Naive B cell (primary cell): ENCODE data around the gene EYA4. TPM values are rescaled to one million over a fixed set of nuclear protein-coding genes. Genes with fewer than 3 reads are reported as not detected.

Experiments used
- ATAC-seq, 2 donors: fragments of 150-1000 bp; cut with Tn5 transposase; 2 replicates each; pipeline ENCODE4 v1.10.0; 2021; ENCODE audit warnings: low read depth in 2 of 2, mild to moderate bottlenecking in 2 of 2, moderate library complexity in 2 of 2
- DNase-seq: peaks from one replicate; pipeline ENCODE4 v3.0.0; 2022
- H3K27ac Mint-ChIP-seq, 6 donors: one replicate each; pipeline ENCODE4 v1.8.0; 2020 to 2022; ENCODE audit warnings: mild to moderate bottlenecking in 6 of 6, mixed read lengths in 6 of 6, moderate library complexity in 5 of 6, inconsistent platforms in 2 of 6
- H3K27me3 Mint-ChIP-seq, 3 donors: one replicate each; pipeline ENCODE4 v1.8.0; 2021 to 2022; ENCODE audit warnings: mixed read lengths in 3 of 3, mild to moderate bottlenecking in 1 of 3
- H3K36me3 Mint-ChIP-seq, 2 donors: one replicate each; pipeline ENCODE4 v1.8.0; 2020 to 2022; ENCODE audit warnings: mixed read lengths in 2 of 2, inconsistent platforms in 1 of 2, mild to moderate bottlenecking in 1 of 2
- H3K4me1 Mint-ChIP-seq, 3 donors: one replicate each; pipeline ENCODE4 v1.8.0; 2020 to 2022; ENCODE audit warnings: mixed read lengths in 3 of 3, inconsistent platforms in 1 of 3, mild to moderate bottlenecking in 1 of 3, moderate library complexity in 1 of 3
- H3K4me3 Mint-ChIP-seq, 8 donors: one replicate each; pipeline ENCODE4 v1.8.0; 2020 to 2022; ENCODE audit warnings: mild to moderate bottlenecking in 8 of 8, mixed read lengths in 8 of 8, moderate library complexity in 8 of 8, inconsistent platforms in 2 of 8
- H3K9me3 Mint-ChIP-seq, 7 donors: one replicate each; pipeline ENCODE4 v1.8.0; 2020 to 2022; ENCODE audit warnings: mixed read lengths in 7 of 7, mild to moderate bottlenecking in 5 of 7, inconsistent platforms in 2 of 7, moderate library complexity in 1 of 7
- polyA plus RNA-seq, 6 donors: library from polyadenylated mRNA; unstranded; fragments of 300-500 nt; fragmentation: Illumina TruSeq; gene quantifications; one replicate each; pipeline ENCODE4 v1.2.3, GENCODE V29; 2021; ENCODE audit warnings: low read depth in 6 of 6

The EYA4 gene, protein sequence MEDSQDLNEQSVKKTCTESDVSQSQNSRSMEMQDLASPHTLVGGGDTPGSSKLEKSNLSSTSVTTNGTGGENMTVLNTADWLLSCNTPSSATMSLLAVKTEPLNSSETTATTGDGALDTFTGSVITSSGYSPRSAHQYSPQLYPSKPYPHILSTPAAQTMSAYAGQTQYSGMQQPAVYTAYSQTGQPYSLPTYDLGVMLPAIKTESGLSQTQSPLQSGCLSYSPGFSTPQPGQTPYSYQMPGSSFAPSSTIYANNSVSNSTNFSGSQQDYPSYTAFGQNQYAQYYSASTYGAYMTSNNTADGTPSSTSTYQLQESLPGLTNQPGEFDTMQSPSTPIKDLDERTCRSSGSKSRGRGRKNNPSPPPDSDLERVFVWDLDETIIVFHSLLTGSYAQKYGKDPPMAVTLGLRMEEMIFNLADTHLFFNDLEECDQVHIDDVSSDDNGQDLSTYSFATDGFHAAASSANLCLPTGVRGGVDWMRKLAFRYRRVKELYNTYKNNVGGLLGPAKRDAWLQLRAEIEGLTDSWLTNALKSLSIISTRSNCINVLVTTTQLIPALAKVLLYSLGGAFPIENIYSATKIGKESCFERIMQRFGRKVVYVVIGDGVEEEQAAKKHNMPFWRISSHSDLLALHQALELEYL
- polyA plus RNA-seq, result not detected

- Mint-ChIP-seq H3K9me3 (peaks cover 0 to 1% (median 0%) of the 10 kb centered on the region in 7 donors), H3K27ac (peak within 1 kb of the TSS in 1 of 6 donors; percentile 47), H3K27me3 (peaks cover 28 to 53% (median 47%) of the 10 kb centered on the region in 3 donors), H3K4me1 (peaks cover 10 to 22% (median 21%) of the 10 kb centered on the region in 3 donors), H3K4me3 (peak within 1 kb of the TSS in 6 of 8 donors; percentile 51 to 82 (median 65)), H3K36me3 (no peaks in the 10 kb centered on the region)
- no peak for DNase-seq
- ATAC-seq, result no peak
These were observed at the start of gene EYA4 for GRCh38 chr6:133241086-133241900. Gene EYA4, plus strand, starts transcription at chr6:133241357. Its CDS starts 33,424 bp downstream, at chr6:133274781.

GRCh38 chr6:133193396-133193795 lies 47.8 kb upstream of the EYA4 start:
- ATAC-seq (no peak), DNase-seq (no peak)
- no peak overlapping the region for H3K4me3 Mint-ChIP-seq
- H3K9me3 Mint-ChIP-seq, result peaks cover 0 to 12% (median 2%) of the 10 kb centered on the region in 7 donors
- H3K36me3 Mint-ChIP-seq, result no peaks in the 10 kb centered on the region
- H3K27ac Mint-ChIP-seq, result no peak overlapping the region
- peaks cover 0 to 4% (median 0%) of the 10 kb centered on the region in 3 donors for H3K27me3 Mint-ChIP-seq
- no peaks in the 10 kb centered on the region for H3K4me1 Mint-ChIP-seq

DNA sequence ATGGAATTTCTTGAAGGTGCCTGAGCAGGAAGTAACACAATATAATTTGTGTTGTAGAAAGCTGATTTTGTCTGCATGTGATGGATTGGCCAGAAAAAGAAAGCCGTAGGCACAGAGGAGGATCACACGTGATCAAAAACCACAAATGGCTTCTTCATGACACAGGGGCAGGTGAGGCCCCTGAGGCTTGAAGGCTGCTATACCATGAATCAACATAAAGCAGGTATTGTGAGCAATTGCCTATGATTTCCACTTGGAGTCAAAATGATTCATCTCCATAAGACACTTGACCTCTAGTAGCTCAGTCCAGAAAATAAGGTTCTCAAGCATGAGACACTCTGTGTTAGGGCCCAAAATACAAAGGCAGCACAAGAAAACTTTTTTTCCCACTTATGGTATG lies 42.4 kb upstream of the EYA4 start:
- DNase-seq (no peak), ATAC-seq (no peak)
- Mint-ChIP-seq H3K4me1 (no peaks in the 10 kb centered on the region), H3K27me3 (peaks cover 0 to 6% (median 0%) of the 10 kb centered on the region in 3 donors), H3K4me3 (no peak overlapping the region), H3K27ac (no peak overlapping the region), H3K9me3 (peaks cover 0 to 12% (median 2%) of the 10 kb centered on the region in 7 donors), H3K36me3 (no peaks in the 10 kb centered on the region)

DNA sequence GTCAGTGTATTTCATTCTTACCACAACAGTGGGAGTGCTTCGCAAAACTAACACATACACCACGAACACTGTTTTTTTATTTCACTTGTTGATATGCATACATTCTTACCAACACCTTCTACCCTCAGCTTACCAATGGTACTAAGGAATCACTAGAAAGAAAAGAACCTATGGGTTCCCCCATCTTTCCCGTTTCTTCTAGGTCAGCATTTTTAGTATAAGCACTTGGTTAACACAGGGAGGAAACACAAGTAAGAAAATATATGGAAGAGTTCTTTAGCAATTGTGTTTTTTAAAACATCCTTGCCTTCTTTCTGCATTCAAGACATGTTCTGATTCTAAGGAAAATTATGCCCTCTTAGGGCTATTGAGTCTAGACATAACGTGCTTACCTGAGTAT lies 39.9 kb upstream of the EYA4 start:
- DNase-seq (no peak), ATAC-seq (no peak)
- H3K9me3 Mint-ChIP-seq, result peaks cover 0 to 2% (median 0%) of the 10 kb centered on the region in 7 donors
- H3K4me1 Mint-ChIP-seq, result no peaks in the 10 kb centered on the region
- H3K4me3 Mint-ChIP-seq, result no peak overlapping the region
- H3K27me3 Mint-ChIP-seq, result peaks cover 0 to 6% (median 0%) of the 10 kb centered on the region in 3 donors
- H3K36me3 Mint-ChIP-seq, result no peaks in the 10 kb centered on the region
- no peak overlapping the region for H3K27ac Mint-ChIP-seq

DNA sequence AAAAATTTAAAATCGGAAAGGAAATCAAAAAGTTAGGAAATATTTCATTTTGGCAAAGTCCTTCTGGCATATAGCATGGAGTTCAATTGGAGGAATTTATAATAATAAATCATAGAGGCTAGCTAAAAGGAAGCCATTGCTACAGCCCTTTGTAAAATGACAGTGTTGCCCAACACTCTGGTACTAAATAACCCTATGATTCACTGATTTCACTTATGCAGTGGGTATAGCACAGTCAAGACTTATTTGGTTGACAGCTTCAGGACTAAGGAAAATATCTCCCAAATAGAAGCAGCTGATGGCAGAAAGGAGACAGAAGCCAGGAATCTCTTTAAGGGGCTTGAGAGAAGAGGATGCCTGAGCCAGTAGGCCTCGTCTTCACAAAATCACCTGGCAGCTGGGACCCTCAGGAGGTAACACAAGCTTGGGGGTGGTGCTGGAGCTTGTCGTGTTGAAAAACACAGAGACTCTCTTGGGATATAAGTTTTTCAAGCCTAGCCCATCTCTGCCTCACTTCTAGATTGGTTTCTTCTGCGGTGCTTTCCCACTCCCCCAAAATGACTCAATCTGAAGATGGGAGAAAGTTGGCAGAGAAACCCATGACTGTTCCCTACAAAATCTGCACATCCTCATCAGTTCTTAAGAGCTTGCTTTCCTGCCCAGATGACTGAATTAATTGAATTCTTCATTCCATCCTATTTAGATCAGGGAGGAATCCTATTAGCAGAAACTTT lies 38.4 kb upstream of the EYA4 start:
- no peak overlapping the region for H3K27ac Mint-ChIP-seq
- no peaks in the 10 kb centered on the region for H3K4me1 Mint-ChIP-seq
- peaks cover 0 to 6% (median 0%) of the 10 kb centered on the region in 3 donors for H3K27me3 Mint-ChIP-seq
- ATAC-seq (no peak), DNase-seq (no peak)
- H3K9me3 Mint-ChIP-seq, result no peaks in the 10 kb centered on the region
- no peaks in the 10 kb centered on the region for H3K36me3 Mint-ChIP-seq
- no peak overlapping the region for H3K4me3 Mint-ChIP-seq

- Mint-ChIP-seq H3K4me3 (no peak overlapping the region), H3K9me3 (no peaks in the 10 kb centered on the region), H3K36me3 (no peaks in the 10 kb centered on the region), H3K27me3 (peaks cover 0 to 6% (median 0%) of the 10 kb centered on the region in 3 donors), H3K27ac (no peak overlapping the region), H3K4me1 (no peaks in the 10 kb centered on the region)
- DNase-seq (no peak), ATAC-seq (no peak)
These were observed 37.8 kb upstream of the EYA4 start for GRCh38 chr6:133203344-133203697.

GRCh38 chr6:133205304-133205703 lies 35.9 kb upstream of the EYA4 start:
- Mint-ChIP-seq H3K27ac (no peak overlapping the region), H3K9me3 (peaks cover 0 to 11% (median 3%) of the 10 kb centered on the region in 7 donors), H3K27me3 (peaks cover 0 to 6% (median 0%) of the 10 kb centered on the region in 3 donors), H3K4me1 (no peaks in the 10 kb centered on the region), H3K4me3 (no peak overlapping the region), H3K36me3 (no peaks in the 10 kb centered on the region)
- ATAC-seq (no peak), DNase-seq (no peak)

GRCh38 chr6:133206942-133207341 lies 34.2 kb upstream of the EYA4 start:
- Mint-ChIP-seq H3K4me1 (no peaks in the 10 kb centered on the region), H3K27ac (peak overlapping the region in 1 of 6 donors; percentile 38), H3K9me3 (peaks cover 0 to 17% (median 4%) of the 10 kb centered on the region in 7 donors), H3K27me3 (peaks cover 0 to 6% (median 2%) of the 10 kb centered on the region in 3 donors), H3K36me3 (no peaks in the 10 kb centered on the region), H3K4me3 (no peak overlapping the region)
- DNase-seq (no peak), ATAC-seq (no peak)

GRCh38 chr6:133207754-133208153 lies 33.4 kb upstream of the EYA4 start:
- ATAC-seq, result no peak
- DNase-seq, result no peak
- no peaks in the 10 kb centered on the region for H3K36me3 Mint-ChIP-seq
- H3K4me1 Mint-ChIP-seq, result no peaks in the 10 kb centered on the region
- H3K27me3 Mint-ChIP-seq, result peaks cover 0 to 10% (median 0%) of the 10 kb centered on the region in 3 donors
- no peak overlapping the region for H3K4me3 Mint-ChIP-seq
- H3K27ac Mint-ChIP-seq, result no peak overlapping the region
- peaks cover 0 to 17% (median 4%) of the 10 kb centered on the region in 7 donors for H3K9me3 Mint-ChIP-seq

- DNase-seq (no peak), ATAC-seq (no peak)
- Mint-ChIP-seq H3K9me3 (peaks cover 0 to 17% (median 4%) of the 10 kb centered on the region in 7 donors), H3K4me3 (no peak overlapping the region), H3K27me3 (peaks cover 0 to 10% (median 0%) of the 10 kb centered on the region in 3 donors), H3K36me3 (no peaks in the 10 kb centered on the region), H3K27ac (no peak overlapping the region), H3K4me1 (no peaks in the 10 kb centered on the region)
These were observed 32.9 kb upstream of the EYA4 start for GRCh38 chr6:133208183-133208755.

GRCh38 chr6:133214267-133214666 lies 26.9 kb upstream of the EYA4 start:
- ATAC-seq (no peak), DNase-seq (no peak)
- H3K9me3 Mint-ChIP-seq, result peaks cover 0 to 14% (median 4%) of the 10 kb centered on the region in 7 donors
- H3K27me3 Mint-ChIP-seq, result peaks cover 0 to 15% (median 0%) of the 10 kb centered on the region in 3 donors
- no peaks in the 10 kb centered on the region for H3K4me1 Mint-ChIP-seq
- no peaks in the 10 kb centered on the region for H3K36me3 Mint-ChIP-seq
- no peak overlapping the region for H3K4me3 Mint-ChIP-seq
- H3K27ac Mint-ChIP-seq, result no peak overlapping the region

- no peak for DNase-seq
- Mint-ChIP-seq H3K4me1 (no peaks in the 10 kb centered on the region), H3K36me3 (no peaks in the 10 kb centered on the region), H3K9me3 (peaks cover 0 to 4% (median 0%) of the 10 kb centered on the region in 7 donors), H3K27ac (no peak overlapping the region), H3K27me3 (peaks cover 0 to 6% (median 0%) of the 10 kb centered on the region in 3 donors), H3K4me3 (no peak overlapping the region)
- ATAC-seq, result no peak
These were observed 22.3 kb upstream of the EYA4 start for GRCh38 chr6:133218852-133219251.
